HL-60 (cell line): ENCODE results near the gene SNAI3.

Experiments used
- CTCF ChIP-seq: IDR thresholded peaks from one replicate; pipeline ENCODE4 v1.5.1; 2011; ENCODE audit warnings: low read length, control low read depth, inconsistent platforms; ENCODE audit not compliant: insufficient read depth
- POLR2AphosphoS5 ChIP-seq: IDR thresholded peaks from 2 replicates; pipeline ENCODE4 v1.6.1; 2012; ENCODE audit warnings: low read depth

- TF ChIP-seq CTCF (no peak), POLR2AphosphoS5 (no peak)
These were observed 7.3 kb upstream of the SNAI3 start for GRCh38 chr16:88693420-88694177.
